B cell (primary cell): ENCODE results near the gene PIWIL4. TPM values are rescaled to one million over a fixed set of nuclear protein-coding genes. Genes with fewer than 3 reads are reported as not detected.
A peak's percentile ranks its signal among the peaks of the same experiment; 100 is the strongest.
"Not testable (repeated sequence)": the region's sequence is repeated elsewhere in the genome, so short reads cannot be mapped to it uniquely, and the experiment has no call there.

Source experiments
- ATAC-seq: fragments of 200-7000 bp; cut with Tn5 transposase; one replicate; pipeline ENCODE4 v1.10.0; 2021; ENCODE audit warnings: low read depth, mild to moderate bottlenecking, moderate number of reproducible peaks, moderate library complexity
- CTCF ChIA-PET: fragments of 350-600 bp; sonication (Branson Sonifier 250); formaldehyde crosslinking; loops from one replicate; lab custom pipeline; 2021; ENCODE audit warnings: antibody characterized with exemption, inconsistent platforms; lab: Charles Lee
- POLR2A ChIA-PET: fragments of 350-600 bp; sonication (Branson Sonifier 250); formaldehyde crosslinking; loops from one replicate; lab custom pipeline; 2021; ENCODE audit warnings: antibody characterized with exemption; lab: Charles Lee
- DNase-seq: peaks from one replicate; pipeline ENCODE4 v3.0.0; 2013
- H2AFZ ChIP-seq: 2 replicates; pipeline ENCODE4 v1.6.1; 2012; ENCODE audit warnings: mild to moderate bottlenecking, low read depth, low read length; ENCODE audit not compliant: insufficient read depth, poor library complexity, severe bottlenecking
- H3K27ac ChIP-seq, 2 donors: 1 replicate in 1 of 2; 2 replicates in 1 of 2; pipeline ENCODE4 v1.5.1; 2012 to 2013; ENCODE audit warnings: low read length in 2 of 2, mild to moderate bottlenecking in 2 of 2, moderate library complexity in 1 of 2
- H3K27me3 ChIP-seq, 4 experiments: fragments of 200-600 bp in 1 of 4; sonication (generic) in 1 of 4; replicated peaks in 1 of 4; 1 replicate in 2 of 4; 2 replicates in 2 of 4; pipeline versions ENCODE4 v1.6.1 to v1.7.0; 2013 to 2016; ENCODE audit warnings: low read length in 3 of 4, mild to moderate bottlenecking in 2 of 4, mixed read lengths in 1 of 4, moderate library complexity in 1 of 4; ENCODE audit not compliant: insufficient read depth in 4 of 4, control insufficient read depth in 3 of 4; ENCODE audit errors: control extremely low read depth in 1 of 4
- H3K36me3 ChIP-seq, 2 experiments: replicated peaks in 1 of 2; 1 replicate in 1 of 2; 2 replicates in 1 of 2; pipeline versions ENCODE4 v1.6.1 to v1.7.1; 2013; ENCODE audit warnings: low read length in 1 of 2; ENCODE audit not compliant: insufficient read depth in 2 of 2, control insufficient read depth in 1 of 2; ENCODE audit errors: control extremely low read depth in 1 of 2, extremely low read depth in 1 of 2
- H3K4me1 ChIP-seq, 2 donors: fragments of 200-600 bp in 1 of 2; sonication (generic) in 1 of 2; 1 replicate in 1 of 2; 2 replicates in 1 of 2; pipeline versions ENCODE4 v1.5.1 to v1.6.1; 2013 to 2017; ENCODE audit warnings: low read length in 2 of 2; ENCODE audit not compliant: control insufficient read depth in 2 of 2, insufficient read depth in 2 of 2
- H3K4me2 ChIP-seq: replicated peaks from 2 replicates; pipeline ENCODE3; 2012; ENCODE audit warnings: mild to moderate bottlenecking, low read depth, low read length; ENCODE audit not compliant: poor library complexity, severe bottlenecking
- H3K4me3 ChIP-seq, 5 experiments: fragments of 200-600 bp in 1 of 5; sonication (generic) in 1 of 5; 1 replicate in 3 of 5; 2 replicates in 2 of 5; pipeline versions ENCODE4 v1.5.1 to v1.7.0; 2011 to 2016; ENCODE audit warnings: low read length in 4 of 5, mild to moderate bottlenecking in 4 of 5, low read depth in 2 of 5, control low read depth in 1 of 5, moderate library complexity in 1 of 5; ENCODE audit not compliant: insufficient read depth in 1 of 5; ENCODE audit errors: control extremely low read depth in 1 of 5, extremely low read depth in 1 of 5
- H3K79me2 ChIP-seq: fragments of 200-600 bp; sonication (generic); one replicate; pipeline ENCODE4 v1.6.0; 2016; ENCODE audit warnings: low read length; ENCODE audit not compliant: control insufficient read depth, insufficient read depth
- H3K9ac ChIP-seq: fragments of 200-600 bp; sonication (generic); 2 replicates; pipeline ENCODE4 v1.6.1; 2017; ENCODE audit warnings: mild to moderate bottlenecking, low read length, moderate library complexity
- H3K9me3 ChIP-seq, 3 donors: one replicate each; pipeline versions ENCODE4 v1.6.1 to v1.7.1; 2013; ENCODE audit warnings: low read length in 2 of 3; ENCODE audit not compliant: control insufficient read depth in 2 of 3, insufficient read depth in 1 of 3; ENCODE audit errors: control extremely low read depth in 1 of 3
- H4K20me1 ChIP-seq: 2 replicates; pipeline ENCODE4 v1.6.0; 2012; ENCODE audit warnings: mild to moderate bottlenecking, low read length; ENCODE audit not compliant: insufficient read depth, control insufficient read depth, poor library complexity, severe bottlenecking
- H3K27ac Mint-ChIP-seq: one replicate; pipeline ENCODE4 v1.8.0; 2021; ENCODE audit warnings: mixed read lengths
- H3K27me3 Mint-ChIP-seq: one replicate; pipeline ENCODE4 v1.8.0; 2021; ENCODE audit warnings: mixed read lengths
- H3K4me1 Mint-ChIP-seq: one replicate; pipeline ENCODE4 v1.8.0; 2021; ENCODE audit warnings: mixed read lengths
- H3K4me3 Mint-ChIP-seq: one replicate; pipeline ENCODE4 v1.8.0; 2021; ENCODE audit warnings: mixed read lengths
- H3K9me3 Mint-ChIP-seq: one replicate; pipeline ENCODE4 v1.8.0; 2022; ENCODE audit warnings: mixed read lengths; ENCODE audit not compliant: insufficient read depth
- CTCF ChIP-seq: fragments of 200-600 bp; IDR thresholded peaks from one replicate; pipeline ENCODE4 v1.8.0; 2022; ENCODE audit warnings: antibody characterized with exemption, mild to moderate bottlenecking
- EZH2 ChIP-seq: IDR thresholded peaks from 2 replicates; pipeline ENCODE4 v1.6.1; 2012; ENCODE audit warnings: borderline replicate concordance, low read depth, mild to moderate bottlenecking, moderate library complexity, low read length; ENCODE audit not compliant: insufficient read depth, poor library complexity, severe bottlenecking
- WGBS: methylation state at CpG from one replicate; pipeline ENCODE4 v1.1.5; 2013; ENCODE audit warnings: missing lambda C conversion rate; ENCODE audit not compliant: insufficient coverage; 5-methylcytosine and 5-hydroxymethylcytosine counted together
- intact Hi-C: fragments of 100-400 bp; cut with micrococcal nuclease; formaldehyde crosslinking; loops from one replicate; pipeline ENCODE4 v1.10.0; 2022
- polyA plus RNA-seq: library from polyadenylated mRNA; depleted of rRNA; stranded (reverse); fragments of >200 nt; gene quantifications from 2 replicates; pipeline ENCODE4 v1.2.3, GENCODE V29; 2012
- total RNA-seq, 2 donors: library from RNA; stranded (reverse); fragments of 120-200 nt in 1 of 2; gene quantifications; 1 replicate in 1 of 2; 2 replicates in 1 of 2; pipeline versions ENCODE4 v1.2.3 to v1.2.4, GENCODE V29; 2013 to 2022

The PIWIL4 gene
- total and polyA plus RNA-seq, 2 donors (not counting 1 experiment from before 2014, with no cell fraction given) = 0.67 to 1.4 TPM

- Histone ChIP-seq H3K4me3 (no peak overlapping the region), H3K36me3 (no peaks in the 10 kb centered on the region), H3K9ac (no peak overlapping the region), H4K20me1 (no peaks in the 10 kb centered on the region), H3K4me2 (no peak overlapping the region), H3K9me3 (peaks cover 0 to 6% (median 5%) of the 10 kb centered on the region in 3 donors), H2AFZ (no peak overlapping the region), H3K79me2 (no peaks in the 10 kb centered on the region), H3K27ac (no peak overlapping the region), H3K27me3 (peaks cover 0 to 6% (median 0%) of the 10 kb centered on the region in 4 experiments), H3K4me1 (no peaks in the 10 kb centered on the region)
- ChIA-PET CTCF (interaction anchor here (0.6 to 2.0 kb wide), 5 partner anchors 9 to 1842 kb away, joined by 3 to 6 read pairs (median 5); no protein-coding TSS in a partner anchor), POLR2A (no interaction called here)
- DNase-seq (peak; percentile 49), ATAC-seq (peak; percentile 47)
- peaks cover 18% of the 10 kb centered on the region for H3K27me3 Mint-ChIP-seq
- 38% methylated on average over 3 of the region's 6 CpGs for WGBS
- no peaks in the 10 kb centered on the region for H3K4me1 Mint-ChIP-seq
- no peak overlapping the region for H3K27ac Mint-ChIP-seq
- TF ChIP-seq CTCF = peak; percentile 34
- no peak for TF ChIP-seq EZH2
- peaks cover 9% of the 10 kb centered on the region for H3K9me3 Mint-ChIP-seq
- intact Hi-C loops = loop anchor here (1.0 to 5.0 kb wide), 3 partner anchors 274 to 528 kb away; no protein-coding TSS in a partner anchor
- H3K4me3 Mint-ChIP-seq = no peak overlapping the region
Observed at GRCh38 chr11:94623120-94623735, 56.1 kb downstream of the PIWIL4 start.

- H3K36me3 ChIP-seq, H4K20me1 ChIP-seq, H3K4me3 ChIP-seq, H3K9me3 ChIP-seq, H3K4me1 Mint-ChIP-seq, H3K9ac ChIP-seq, POLR2A ChIA-PET, intact Hi-C loops, H3K27ac Mint-ChIP-seq, H3K27ac ChIP-seq, H3K79me2 ChIP-seq, H3K4me2 ChIP-seq, H3K4me3 Mint-ChIP-seq, H2AFZ ChIP-seq, ATAC-seq, H3K27me3 ChIP-seq, DNase-seq, H3K4me1 ChIP-seq, CTCF ChIA-PET, H3K9me3 Mint-ChIP-seq: not testable (repeated sequence)
- WGBS = 50% methylated on average over 3 of the region's 3 CpGs
- H3K27me3 Mint-ChIP-seq = peaks cover 14% of the 10 kb centered on the region
Observed at GRCh38 chr11:94625422-94625821, 58.3 kb downstream of the PIWIL4 start.

GRCh38 chr11:94627003-94627560 is 59.9 kb downstream of the PIWIL4 start:
- H3K79me2 ChIP-seq, H3K4me3 Mint-ChIP-seq, H3K4me3 ChIP-seq, H3K4me1 Mint-ChIP-seq, H3K27ac ChIP-seq, ATAC-seq, CTCF ChIA-PET, H3K4me1 ChIP-seq, H2AFZ ChIP-seq, H3K9ac ChIP-seq, H3K4me2 ChIP-seq, H3K36me3 ChIP-seq, intact Hi-C loops, POLR2A ChIA-PET, H3K9me3 Mint-ChIP-seq, H3K27me3 ChIP-seq, H3K9me3 ChIP-seq, H4K20me1 ChIP-seq, DNase-seq, H3K27ac Mint-ChIP-seq: not testable (repeated sequence)
- WGBS = no CpG with 5 or more reads among the region's 3 CpGs
- H3K27me3 Mint-ChIP-seq = peaks cover 14% of the 10 kb centered on the region
